ENCODE results near the gene GLCCI1. TPM values are rescaled to one million over a fixed set of nuclear protein-coding genes. Genes with fewer than 3 reads are reported as not detected.

The GLCCI1 gene
- total and polyA plus RNA-seq, 2 of the 8 experiments (the other 6 are each of a cell fraction or from before 2014, with no cell fraction given), result 12.4 to 27.7 TPM

- Histone ChIP-seq H3K36me3 (ENCODE audit: control insufficient read depth in 2 of 4, insufficient read depth in 4 of 4, low read length in 3 of 4) (peaks cover 0 to 6% (median 3%) of the 10 kb centered on the region in 4 experiments; a peak in 1 of 8 replicates), H4K8ac (ENCODE audit: extremely low read depth, insufficient read depth, low read length) (no peak overlapping the region), H2BK20ac (ENCODE audit: low read length) (no peak overlapping the region), H2BK12ac (ENCODE audit: low read depth, low read length) (no peak overlapping the region), H3K18ac (ENCODE audit: extremely low read depth, low read length) (no peak overlapping the region), H2BK5ac (ENCODE audit: low read depth, low read length) (no peak overlapping the region), H4K20me1 (replicated peaks in 1 of 2; ENCODE audit: control insufficient read depth in 1 of 2, insufficient read depth in 2 of 2, low read length in 2 of 2) (no peaks in the 10 kb centered on the region), H3K27ac (ENCODE audit: low read depth, low read length) (no peak overlapping the region), H3K23me2 (ENCODE audit: low read depth, low read length) (no peaks in the 10 kb centered on the region), H2BK120ac (replicated peaks; ENCODE audit: low read depth, low read length) (no peak overlapping the region), H4K5ac (ENCODE audit: insufficient read length, low read depth, low read length) (no peak overlapping the region), H3K79me1 (ENCODE audit: low read depth, low read length) (no peaks in the 10 kb centered on the region), H3K14ac (ENCODE audit: insufficient read length) (no peak overlapping the region), H2AFZ (ENCODE audit: low read length) (no peak overlapping the region), H3K4me1 (replicated peaks in 1 of 4; ENCODE audit: control insufficient read depth in 3 of 4, insufficient read depth in 4 of 4, low read length in 3 of 4) (peaks cover 0 to 2% (median 0%) of the 10 kb centered on the region in 4 experiments; a peak in 1 of 7 replicates), H4K91ac (replicated peaks; ENCODE audit: insufficient read length, low read length) (no peak overlapping the region), H3K79me2 (ENCODE audit: control insufficient read depth in 1 of 2, insufficient read depth in 2 of 2, low read length in 2 of 2) (no peaks in the 10 kb centered on the region), H3K9me3 (ENCODE audit: insufficient read depth in 2 of 2, low read depth in 1 of 2, low read length in 1 of 2) (no peaks in the 10 kb centered on the region; a peak in 1 of 4 replicates), H3K23ac (ENCODE audit: insufficient read length) (no peak overlapping the region), H3K4me2 (ENCODE audit: insufficient read depth in 1 of 2, low read depth in 2 of 2, low read length in 2 of 2) (no peak overlapping the region), H2AK5ac (ENCODE audit: low read depth, low read length) (no peak overlapping the region), H3K56ac (replicated peaks; ENCODE audit: insufficient read length, low read depth, low read length) (no peak overlapping the region), H3K4ac (replicated peaks; ENCODE audit: insufficient read length, low read depth, low read length) (no peak overlapping the region), H3K27me3 (replicated peaks in 1 of 4; ENCODE audit: control insufficient read depth in 3 of 4, extremely low read depth in 1 of 4, insufficient read depth in 3 of 4, low read length in 3 of 4) (peaks cover 0 to 1% (median 0%) of the 10 kb centered on the region in 4 experiments; a peak in 1 of 7 replicates), H3K9ac (replicated peaks in 1 of 4; ENCODE audit: extremely low read depth in 1 of 4, low read depth in 3 of 4, low read length in 3 of 4) (no peak overlapping the region), H3K4me3 (ENCODE audit: extremely low read depth in 1 of 4, insufficient read depth in 2 of 4, low read depth in 3 of 4, low read length in 4 of 4) (no peak overlapping the region), H2BK15ac (ENCODE audit: low read length) (no peak overlapping the region)
- POLR2A ChIA-PET (ENCODE audit: partially characterized antibody), result interaction anchor here (0.6 to 1.1 kb wide), 2 partner anchors 9 to 471 kb away, joined by 3 to 4 read pairs; no protein-coding TSS in a partner anchor
- FAIRE-seq, result no peak
- DNase-seq (ENCODE audit: low read depth in 1 of 2, low spot score in 2 of 2), result no peak
- CTCF ChIA-PET (ENCODE audit: partially characterized antibody), result interaction anchor here (1.0 kb wide), 1 partner anchor 32 kb away, joined by 4 read pairs; no protein-coding TSS in a partner anchor
- no peak for TF ChIP-seq CHD7 (IDR thresholded peaks at IDR 0.05; ENCODE audit: insufficient replicate concordance, low read length)
Measured at GRCh38 chr7:8056439-8056838, 87.8 kb downstream of the GLCCI1 start.
